OCI-LY3 (cell line): ENCODE data around the gene HDGF.
"Not testable (repeated sequence)": the region's sequence is repeated elsewhere in the genome, so short reads cannot be mapped to it uniquely, and the experiment has no call there.

Source experiments
- H2AFZ ChIP-seq: fragments of 200-600, 300-600 bp; shearing (Covaris generic); 2 replicates; pipeline ENCODE4 v1.6.0; 2014; ENCODE audit warnings: antibody characterized with exemption, low read depth, low read length
- H3K27ac ChIP-seq: fragments of 200-600, 300-600 bp; sonication (generic); 2 replicates; pipeline ENCODE4 v1.5.1; 2014; ENCODE audit warnings: mild to moderate bottlenecking, low read length, moderate library complexity, mixed read lengths
- H3K27me3 ChIP-seq: fragments of 200-600, 300-600 bp; sonication (generic); 2 replicates; pipeline ENCODE4 v1.6.1; 2014; ENCODE audit warnings: low read depth, low read length, mixed read lengths
- H3K36me3 ChIP-seq: fragments of 200-600, 300-600 bp; sonication (generic); replicated peaks from 2 replicates; pipeline ENCODE3; 2014; ENCODE audit warnings: low read depth, low read length, mixed read lengths
- H3K4me1 ChIP-seq: fragments of 300-600, 200-600 bp; sonication (generic); 2 replicates; pipeline ENCODE4 v1.6.1; 2014; ENCODE audit warnings: low read length, mixed read lengths
- H3K4me2 ChIP-seq: fragments of 200-600, 300-600 bp; sonication (generic); 2 replicates; pipeline ENCODE4 v1.6.1; 2014; ENCODE audit warnings: low read length, mixed read lengths
- H3K4me3 ChIP-seq: fragments of 300-600, 200-600 bp; sonication (generic); 2 replicates; pipeline ENCODE4 v1.5.1; 2014; ENCODE audit warnings: antibody characterized with exemption, mild to moderate bottlenecking, low read length, moderate library complexity
- H3K79me2 ChIP-seq: fragments of 300-600, 200-600 bp; shearing (Covaris generic); 2 replicates; pipeline ENCODE4 v1.6.1; 2014; ENCODE audit warnings: mild to moderate bottlenecking, low read length, mixed read lengths
- H3K9ac ChIP-seq: fragments of 300-600, 200-600 bp; shearing (Covaris generic); 2 replicates; pipeline ENCODE4 v1.6.0; 2014; ENCODE audit warnings: mild to moderate bottlenecking, low read length, moderate library complexity
- H3K9me3 ChIP-seq: fragments of 200-600, 300-600 bp; shearing (Covaris generic); 2 replicates; pipeline ENCODE4 v1.6.1; 2014; ENCODE audit warnings: low read length, mixed read lengths; ENCODE audit not compliant: insufficient read depth
- H4K20me1 ChIP-seq: fragments of 200-600, 300-600 bp; sonication (generic); 2 replicates; pipeline ENCODE4 v1.6.1; 2016; ENCODE audit warnings: low read length, mixed read lengths; ENCODE audit not compliant: insufficient read depth
- EZH2phosphoT487 ChIP-seq: fragments of 200-600 bp; shearing (Covaris generic); IDR thresholded peaks from 2 replicates; pipeline ENCODE4 v1.6.1; 2018; ENCODE audit warnings: antibody characterized with exemption, mixed run types, low read depth
- TF ChIP-seq, protein P1 (sequence below): fragments of 200-600, 300-600 bp; sonication (generic); IDR thresholded peaks from 2 replicates; pipeline ENCODE4 v1.5.1; 2014; ENCODE audit warnings: antibody characterized with exemption, low read length, low read depth

The HDGF gene

DNA sequence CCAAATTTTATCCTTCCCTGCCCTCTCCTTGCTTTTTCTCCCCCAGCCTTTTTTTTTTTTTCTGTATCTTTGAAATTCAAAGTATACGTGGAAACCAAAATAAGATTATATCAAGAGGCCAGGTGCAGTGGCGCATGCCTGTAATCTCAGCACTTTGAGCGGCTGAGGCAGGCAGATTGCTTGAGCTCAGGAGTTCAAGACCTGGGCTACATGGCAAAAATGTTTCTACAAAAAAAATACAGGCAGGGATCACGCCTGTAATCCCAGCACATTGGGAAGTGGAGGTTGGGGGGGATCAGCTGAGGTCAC is 9.3 kb upstream of the HDGF start:
- Histone ChIP-seq H3K4me3 (no peak overlapping the region), H2AFZ (no peak overlapping the region), H3K27ac (no peak overlapping the region), H3K4me1 (peaks cover 5% of the 10 kb centered on the region), H3K79me2 (peaks cover under 1% of the 10 kb centered on the region; the same call in 1 of the 2 replicates), H3K9me3 (no peaks in the 10 kb centered on the region), H3K27me3 (no peaks in the 10 kb centered on the region), H3K36me3 (no peaks in the 10 kb centered on the region), H3K9ac (no peak overlapping the region), H4K20me1 (no peaks in the 10 kb centered on the region), H3K4me2 (no peak overlapping the region)
- TF ChIP-seq, protein P1, sequence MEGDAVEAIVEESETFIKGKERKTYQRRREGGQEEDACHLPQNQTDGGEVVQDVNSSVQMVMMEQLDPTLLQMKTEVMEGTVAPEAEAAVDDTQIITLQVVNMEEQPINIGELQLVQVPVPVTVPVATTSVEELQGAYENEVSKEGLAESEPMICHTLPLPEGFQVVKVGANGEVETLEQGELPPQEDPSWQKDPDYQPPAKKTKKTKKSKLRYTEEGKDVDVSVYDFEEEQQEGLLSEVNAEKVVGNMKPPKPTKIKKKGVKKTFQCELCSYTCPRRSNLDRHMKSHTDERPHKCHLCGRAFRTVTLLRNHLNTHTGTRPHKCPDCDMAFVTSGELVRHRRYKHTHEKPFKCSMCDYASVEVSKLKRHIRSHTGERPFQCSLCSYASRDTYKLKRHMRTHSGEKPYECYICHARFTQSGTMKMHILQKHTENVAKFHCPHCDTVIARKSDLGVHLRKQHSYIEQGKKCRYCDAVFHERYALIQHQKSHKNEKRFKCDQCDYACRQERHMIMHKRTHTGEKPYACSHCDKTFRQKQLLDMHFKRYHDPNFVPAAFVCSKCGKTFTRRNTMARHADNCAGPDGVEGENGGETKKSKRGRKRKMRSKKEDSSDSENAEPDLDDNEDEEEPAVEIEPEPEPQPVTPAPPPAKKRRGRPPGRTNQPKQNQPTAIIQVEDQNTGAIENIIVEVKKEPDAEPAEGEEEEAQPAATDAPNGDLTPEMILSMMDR = no peak
- no peak for TF ChIP-seq EZH2phosphoT487

DNA sequence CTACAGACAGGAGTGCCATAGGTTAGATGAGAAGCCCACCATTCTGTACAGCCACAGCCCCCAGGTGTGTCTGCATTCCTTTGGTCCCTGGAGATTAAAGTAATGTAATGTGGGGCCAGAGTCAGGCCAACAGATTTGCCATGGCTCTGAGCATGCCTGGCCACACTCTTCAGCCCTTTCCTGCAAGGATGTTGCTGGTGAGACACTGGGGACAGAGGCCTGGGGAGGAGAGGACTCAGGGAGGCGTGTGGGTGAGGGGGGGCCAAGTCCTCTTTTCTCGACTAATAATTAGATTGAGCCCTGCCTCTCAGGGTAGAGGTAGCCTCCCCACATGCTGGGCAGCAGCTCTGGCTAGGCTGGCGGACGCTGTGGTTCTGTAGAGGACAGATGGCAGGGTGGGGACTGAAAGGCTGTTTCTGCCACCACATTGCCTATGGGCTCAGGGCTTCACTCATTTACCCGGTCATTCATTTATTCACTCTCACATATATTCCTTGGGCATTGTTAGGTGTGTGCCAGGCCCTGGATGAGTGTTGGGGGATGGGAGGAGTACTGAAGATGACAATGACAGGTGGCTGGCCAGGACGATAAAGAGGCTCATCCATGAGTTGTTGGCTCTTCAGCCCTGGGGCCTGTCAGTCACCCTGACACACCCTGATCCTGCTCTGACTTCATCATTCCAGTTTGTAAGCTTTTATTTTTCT is 8.8 kb upstream of the HDGF start:
- Histone ChIP-seq H3K9me3 (no peaks in the 10 kb centered on the region), H3K27me3 (no peaks in the 10 kb centered on the region), H3K4me3 (no peak overlapping the region), H2AFZ (no peak overlapping the region), H3K4me2 (no peak overlapping the region), H3K79me2 (no peaks in the 10 kb centered on the region), H3K9ac (no peak overlapping the region), H4K20me1 (no peaks in the 10 kb centered on the region), H3K4me1 (peaks cover 4% of the 10 kb centered on the region; the same call in 1 of the 2 replicates), H3K27ac (no peak overlapping the region), H3K36me3 (no peaks in the 10 kb centered on the region)
- TF ChIP-seq, protein P1 = no peak
- TF ChIP-seq EZH2phosphoT487 = no peak

DNA sequence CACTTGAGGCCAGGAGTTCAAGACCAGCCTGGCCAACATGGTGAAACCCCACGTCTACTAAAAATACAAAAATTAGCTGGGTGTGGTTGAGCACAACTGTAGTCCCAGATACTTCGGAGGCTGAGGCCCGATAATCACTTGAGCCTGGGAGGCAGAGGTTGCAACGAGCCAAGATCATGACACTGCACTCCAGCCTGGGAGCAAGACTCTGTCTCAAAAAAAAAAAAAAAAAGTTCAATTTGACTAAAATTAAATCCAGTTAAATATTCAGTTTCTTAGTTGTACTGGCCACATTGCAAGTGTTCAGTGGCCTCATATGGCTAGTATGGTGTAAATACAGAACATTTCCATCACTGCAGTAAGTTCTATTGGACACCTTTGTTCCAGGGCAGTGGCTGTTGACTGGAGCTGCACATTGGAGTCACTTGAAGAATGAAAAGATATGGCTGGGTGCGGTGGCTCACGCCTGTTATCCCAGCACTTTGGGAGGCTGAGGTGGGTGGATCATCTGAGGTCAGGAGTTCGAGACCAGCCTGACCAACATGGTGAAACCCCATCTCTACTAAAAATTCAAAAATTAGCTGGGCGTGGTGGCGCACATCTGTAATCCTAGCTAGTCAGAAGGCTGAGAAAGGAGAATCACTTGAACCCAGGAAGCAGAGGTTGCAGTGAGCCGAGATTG is 6.2 kb upstream of the HDGF start:
- H3K4me3 ChIP-seq, H3K4me1 ChIP-seq, H3K79me2 ChIP-seq, H3K36me3 ChIP-seq, H3K9me3 ChIP-seq, H2AFZ ChIP-seq, H4K20me1 ChIP-seq, H3K9ac ChIP-seq, H3K4me2 ChIP-seq, H3K27me3 ChIP-seq, H3K27ac ChIP-seq: not testable (repeated sequence)

DNA sequence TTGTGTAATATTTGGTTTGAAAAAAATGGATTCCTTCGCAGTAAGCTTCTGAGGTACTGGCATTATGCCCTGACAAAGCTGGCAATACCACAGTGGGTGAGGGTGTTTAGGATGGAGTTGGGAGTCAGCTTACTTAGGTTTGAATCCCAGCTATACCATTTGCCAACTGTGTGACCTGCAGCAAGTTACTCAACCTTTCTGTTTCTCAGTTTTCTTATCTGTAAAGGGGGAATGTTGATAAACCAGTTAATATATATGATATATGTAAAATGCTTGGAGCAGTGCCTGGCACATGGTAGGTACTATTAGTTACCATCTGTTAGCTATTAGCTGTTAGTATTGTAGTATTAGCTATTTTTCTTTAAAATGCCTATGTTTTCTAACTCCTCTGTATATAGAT is 4.9 kb upstream of the HDGF start:
- Histone ChIP-seq H4K20me1 (no peaks in the 10 kb centered on the region), H3K4me1 (peaks cover 8% of the 10 kb centered on the region), H3K79me2 (peaks cover 19% of the 10 kb centered on the region), H3K4me2 (no peak overlapping the region), H2AFZ (no peak overlapping the region), H3K27me3 (no peaks in the 10 kb centered on the region), H3K27ac (no peak overlapping the region), H3K9ac (no peak overlapping the region), H3K9me3 (no peaks in the 10 kb centered on the region), H3K36me3 (no peaks in the 10 kb centered on the region), H3K4me3 (no peak overlapping the region)
- TF ChIP-seq, protein P1 = no peak
- TF ChIP-seq EZH2phosphoT487 = no peak
